HUES64 (cell line): ENCODE measurements around the gene TRAPPC14.

ENCODE experiments used
- H3K27ac ChIP-seq: 2 replicates; pipeline ENCODE4 v1.7.0; 2013; ENCODE audit warnings: low read depth, low read length, inconsistent platforms
- H3K27me3 ChIP-seq: 2 replicates; pipeline ENCODE4 v1.6.1; 2013; ENCODE audit warnings: mild to moderate bottlenecking, low read length; ENCODE audit not compliant: insufficient read depth
- H3K36me3 ChIP-seq: 2 replicates; pipeline ENCODE4 v1.6.1; 2013; ENCODE audit warnings: mild to moderate bottlenecking, low read length; ENCODE audit not compliant: insufficient read depth
- H3K4me1 ChIP-seq: 2 replicates; pipeline ENCODE4 v1.6.1; 2013; ENCODE audit warnings: mild to moderate bottlenecking, low read length, moderate library complexity; ENCODE audit not compliant: insufficient read depth
- H3K4me3 ChIP-seq: 2 replicates; pipeline ENCODE4 v1.5.1; 2013; ENCODE audit warnings: mild to moderate bottlenecking, low read length, moderate library complexity
- H3K9ac ChIP-seq: 2 replicates; pipeline ENCODE4 v1.6.1; 2013; ENCODE audit warnings: mild to moderate bottlenecking, low read depth, low read length
- H3K9me3 ChIP-seq: 2 replicates; pipeline ENCODE4 v1.6.1; 2013; ENCODE audit warnings: low read depth, low read length; ENCODE audit not compliant: insufficient read depth
- WGBS: fragments of 150-250, 120-280 bp; methylation state at CpG from one replicate; pipeline ENCODE4 v1.1.7; 2013; ENCODE audit warnings: missing lambda C conversion rate; 5-methylcytosine and 5-hydroxymethylcytosine counted together

Gene TRAPPC14

GRCh38 chr7:100159099-100159623, 638 bp upstream of the TRAPPC14 start:
- Histone ChIP-seq H3K36me3 (peaks cover 30% of the 10 kb centered on the region), H3K9me3 (no peaks in the 10 kb centered on the region), H3K27ac (peak overlapping the region; percentile 68; the same call in 1 of the 2 replicates), H3K9ac (peak overlapping the region; percentile 52; the same call in 1 of the 2 replicates), H3K27me3 (no peaks in the 10 kb centered on the region), H3K4me1 (peaks cover 13% of the 10 kb centered on the region; the same call in 1 of the 2 replicates), H3K4me3 (peak overlapping the region; percentile 80)
- WGBS, result 85% methylated on average over 6 of the region's 7 CpGs

GRCh38 chr7:100157334-100158228, 942 bp downstream of the TRAPPC14 start:
- Histone ChIP-seq H3K9ac (peak overlapping the region; percentile 79), H3K9me3 (no peaks in the 10 kb centered on the region), H3K27ac (peak overlapping the region; percentile 82; the same call in 1 of the 2 replicates), H3K36me3 (peaks cover 45% of the 10 kb centered on the region), H3K4me1 (peaks cover 13% of the 10 kb centered on the region; the same call in 1 of the 2 replicates), H3K27me3 (no peaks in the 10 kb centered on the region), H3K4me3 (peak overlapping the region; percentile 80)
- 12% methylated on average over 31 of the region's 32 CpGs for WGBS

GRCh38 chr7:100157069-100157333, 1.5 kb downstream of the TRAPPC14 start:
- H3K4me3 ChIP-seq, result peak overlapping the region; percentile 80; the same call in 1 of the 2 replicates
- peaks cover 51% of the 10 kb centered on the region for H3K36me3 ChIP-seq
- H3K9me3 ChIP-seq, result no peaks in the 10 kb centered on the region
- peak overlapping the region; percentile 10; the same call in 1 of the 2 replicates for H3K27ac ChIP-seq
- H3K4me1 ChIP-seq, result peaks cover 13% of the 10 kb centered on the region; the same call in 1 of the 2 replicates
- H3K27me3 ChIP-seq, result no peaks in the 10 kb centered on the region
- WGBS, result 68% methylated on average over 5 of the region's 5 CpGs
- H3K9ac ChIP-seq, result no peak overlapping the region

- Histone ChIP-seq H3K36me3 (peaks cover 56% of the 10 kb centered on the region), H3K9me3 (no peaks in the 10 kb centered on the region), H3K4me3 (peak overlapping the region; percentile 80; the same call in 1 of the 2 replicates), H3K27ac (peak overlapping the region; percentile 10; the same call in 1 of the 2 replicates), H3K9ac (no peak overlapping the region), H3K4me1 (peaks cover 13% of the 10 kb centered on the region; the same call in 1 of the 2 replicates), H3K27me3 (no peaks in the 10 kb centered on the region)
- 87% methylated on average over 16 of the region's 16 CpGs for WGBS
Observed at GRCh38 chr7:100156331-100157068, 2.0 kb downstream of the TRAPPC14 start.

GRCh38 chr7:100155553-100156317, 2.8 kb downstream of the TRAPPC14 start:
- Histone ChIP-seq H3K27ac (no peak overlapping the region), H3K4me1 (peaks cover 13% of the 10 kb centered on the region; the same call in 1 of the 2 replicates), H3K36me3 (peaks cover 56% of the 10 kb centered on the region), H3K27me3 (no peaks in the 10 kb centered on the region), H3K4me3 (no peak overlapping the region), H3K9me3 (no peaks in the 10 kb centered on the region), H3K9ac (no peak overlapping the region)
- WGBS, result 94% methylated on average over 20 of the region's 20 CpGs

GRCh38 chr7:100154651-100155491, 3.7 kb downstream of the TRAPPC14 start:
- Histone ChIP-seq H3K27me3 (no peaks in the 10 kb centered on the region), H3K36me3 (peaks cover 56% of the 10 kb centered on the region), H3K9me3 (no peaks in the 10 kb centered on the region), H3K4me3 (no peak overlapping the region), H3K4me1 (peaks cover 15% of the 10 kb centered on the region), H3K9ac (no peak overlapping the region), H3K27ac (no peak overlapping the region)
- WGBS, result 83% methylated on average over 30 of the region's 30 CpGs

GRCh38 chr7:100153708-100154535, 4.6 kb downstream of the TRAPPC14 start:
- Histone ChIP-seq H3K27me3 (no peaks in the 10 kb centered on the region), H3K4me3 (no peak overlapping the region), H3K27ac (no peak overlapping the region), H3K9ac (no peak overlapping the region), H3K36me3 (peaks cover 56% of the 10 kb centered on the region), H3K4me1 (peaks cover 13% of the 10 kb centered on the region), H3K9me3 (no peaks in the 10 kb centered on the region)
- 89% methylated on average over 14 of the region's 16 CpGs for WGBS

- H3K4me3 ChIP-seq, result no peak overlapping the region
- H3K4me1 ChIP-seq, result peaks cover 13% of the 10 kb centered on the region
- no peaks in the 10 kb centered on the region for H3K27me3 ChIP-seq
- 93% methylated on average over 17 of the region's 18 CpGs for WGBS
- H3K9me3 ChIP-seq, result no peaks in the 10 kb centered on the region
- no peak overlapping the region for H3K9ac ChIP-seq
- H3K27ac ChIP-seq, result no peak overlapping the region
- H3K36me3 ChIP-seq, result peaks cover 56% of the 10 kb centered on the region
Observed at GRCh38 chr7:100152937-100153666, 5.4 kb downstream of the TRAPPC14 start.

- Histone ChIP-seq H3K4me1 (peaks cover 9% of the 10 kb centered on the region), H3K27ac (no peak overlapping the region), H3K36me3 (peaks cover 56% of the 10 kb centered on the region), H3K4me3 (no peak overlapping the region), H3K27me3 (no peaks in the 10 kb centered on the region), H3K9ac (no peak overlapping the region), H3K9me3 (no peaks in the 10 kb centered on the region)
Observed at GRCh38 chr7:100152404-100152803, 6.1 kb downstream of the TRAPPC14 start.
